Hepatocyte (in vitro differentiated cells): ENCODE data around the gene FILIP1L.

Source experiments
- EZH2 ChIP-seq: fragments of 200-600 bp; sonication (generic); IDR thresholded peaks from 2 replicates; pipeline ENCODE4 v1.6.1; 2016; ENCODE audit warnings: antibody characterized with exemption, mild to moderate bottlenecking, borderline replicate concordance
- TF ChIP-seq, protein P1 (sequence below): fragments of 200-600 bp; sonication (generic); IDR thresholded peaks from 2 replicates; pipeline ENCODE4 v1.5.1; 2016; ENCODE audit warnings: antibody characterized with exemption, mild to moderate bottlenecking; ENCODE audit not compliant: poor library complexity

DNA sequence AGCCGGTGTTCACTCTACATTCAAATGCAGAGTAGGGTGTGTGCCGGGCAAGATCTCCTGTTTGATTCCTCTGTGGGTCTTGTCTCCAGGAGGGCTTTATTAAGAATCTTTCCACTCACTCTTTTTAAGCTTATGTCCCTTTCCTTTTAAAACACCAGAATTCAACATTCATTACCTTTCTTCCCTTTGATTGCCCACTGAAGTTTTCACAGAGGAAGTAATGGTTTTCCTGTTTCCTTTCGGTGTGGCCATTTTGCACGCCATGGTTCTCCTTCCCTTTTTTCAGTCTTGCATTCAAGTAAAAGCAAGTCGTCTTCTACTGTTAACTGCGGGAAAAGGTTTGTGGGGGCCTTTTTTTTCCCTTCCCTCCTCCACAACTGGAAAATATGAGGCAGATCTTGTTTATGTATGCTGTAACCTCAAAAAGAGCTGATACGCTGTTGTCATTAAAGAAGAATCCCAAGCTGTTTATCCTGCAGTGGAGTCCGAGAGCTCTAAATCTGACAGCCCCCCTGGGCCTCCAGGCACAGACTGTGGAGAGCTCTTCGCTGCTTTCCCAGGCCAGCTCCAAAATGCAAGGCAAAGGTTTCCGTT, 40.5 kb downstream of the FILIP1L start:
- TF ChIP-seq, protein P1, sequence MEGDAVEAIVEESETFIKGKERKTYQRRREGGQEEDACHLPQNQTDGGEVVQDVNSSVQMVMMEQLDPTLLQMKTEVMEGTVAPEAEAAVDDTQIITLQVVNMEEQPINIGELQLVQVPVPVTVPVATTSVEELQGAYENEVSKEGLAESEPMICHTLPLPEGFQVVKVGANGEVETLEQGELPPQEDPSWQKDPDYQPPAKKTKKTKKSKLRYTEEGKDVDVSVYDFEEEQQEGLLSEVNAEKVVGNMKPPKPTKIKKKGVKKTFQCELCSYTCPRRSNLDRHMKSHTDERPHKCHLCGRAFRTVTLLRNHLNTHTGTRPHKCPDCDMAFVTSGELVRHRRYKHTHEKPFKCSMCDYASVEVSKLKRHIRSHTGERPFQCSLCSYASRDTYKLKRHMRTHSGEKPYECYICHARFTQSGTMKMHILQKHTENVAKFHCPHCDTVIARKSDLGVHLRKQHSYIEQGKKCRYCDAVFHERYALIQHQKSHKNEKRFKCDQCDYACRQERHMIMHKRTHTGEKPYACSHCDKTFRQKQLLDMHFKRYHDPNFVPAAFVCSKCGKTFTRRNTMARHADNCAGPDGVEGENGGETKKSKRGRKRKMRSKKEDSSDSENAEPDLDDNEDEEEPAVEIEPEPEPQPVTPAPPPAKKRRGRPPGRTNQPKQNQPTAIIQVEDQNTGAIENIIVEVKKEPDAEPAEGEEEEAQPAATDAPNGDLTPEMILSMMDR, result no peak
- TF ChIP-seq EZH2, result no peak
